Neural cell (in vitro differentiated cells): Measurements from ENCODE around the gene RASGRP3.

Experiments
- CTCF ChIP-seq: fragments of 450-650 bp; IDR thresholded peaks from 2 replicates; pipeline ENCODE4 v1.5.1; 2014; ENCODE audit warnings: antibody characterized with exemption, mild to moderate bottlenecking, moderate library complexity; ENCODE audit not compliant: poor library complexity, severe bottlenecking
- EZH2 ChIP-seq: fragments of 200-600, 300-800 bp; shearing (Covaris generic), sonication (generic); IDR thresholded peaks from 2 replicates; pipeline ENCODE4 v1.6.1; 2014; ENCODE audit warnings: antibody characterized with exemption, low read length, borderline replicate concordance, mild to moderate bottlenecking; ENCODE audit not compliant: insufficient read depth, poor library complexity, severe bottlenecking

- TF ChIP-seq CTCF (no peak), EZH2 (no peak)
These were observed 33.8 kb upstream of the RASGRP3 start for GRCh38 chr2:33442528-33443079.
